GM12878 (cell line): ENCODE data around the gene PDE9A. TPM values are rescaled to one million over a fixed set of nuclear protein-coding genes. Genes with fewer than 3 reads are reported as not detected.

Source experiments
- ATAC-seq: fragments of 200-7000 bp; cut with Tn5 transposase; 3 replicates; pipeline ENCODE4 v1.9.1; 2020; ENCODE audit warnings: mild to moderate bottlenecking, moderate library complexity
- BruUV-seq: library from RNA; stranded (reverse); fragments of 400-500 nt; replicated peaks from 2 replicates; lab custom pipeline; 2021; lab: Mats Ljungman, UMichigan
- CTCF ChIA-PET: fragments of 300-600 bp; sonication (Branson Sonifier 250); formaldehyde crosslinking; extraction: SDS; loops from one replicate; lab custom pipeline; 2021; ENCODE audit warnings: inconsistent platforms; lab: Yijun Ruan, JAX
- POLR2A ChIA-PET: fragments of 350-600 bp; formaldehyde crosslinking; extraction: SDS; loops from one replicate; lab custom pipeline; 2021; ENCODE audit warnings: inconsistent platforms; lab: Charles Lee
- RAD21 ChIA-PET: fragments of 300-600 bp; sonication (Branson Sonifier 250); formaldehyde crosslinking; loops from one replicate; lab custom pipeline; 2023; ENCODE audit warnings: antibody characterized with exemption; ENCODE audit not compliant: unreplicated experiment; lab: Charles Lee
- SMC1A ChIA-PET: fragments of 300-600 bp; sonication (Branson Sonifier 250); formaldehyde crosslinking; loops from one replicate; lab custom pipeline; 2023; ENCODE audit not compliant: unreplicated experiment, uncharacterized antibody; lab: Charles Lee
- DNase-seq: peaks from one replicate; pipeline ENCODE4 v3.0.0-alpha.2; 2011; ENCODE audit warnings: low read depth, low spot score
- FAIRE-seq: peaks from 3 replicates; lab custom pipeline; 2011; peaks lifted over from hg19 to GRCh38; lab: Jason Lieb, UNC
- H2AFZ ChIP-seq: 2 replicates; pipeline ENCODE4 v1.6.0; 2011; ENCODE audit warnings: low read depth, low read length, control low read depth; ENCODE audit not compliant: control insufficient read depth
- H3K27ac ChIP-seq: 2 replicates; pipeline ENCODE4 v1.5.1; 2011; ENCODE audit warnings: control low read depth; ENCODE audit not compliant: control insufficient read depth, insufficient read depth
- H3K27me3 ChIP-seq, 2 experiments: replicated peaks in 1 of 2; 2 replicates each; pipeline versions ENCODE4 v1.6.0 to v1.6.1; 2011; ENCODE audit warnings: low read length in 1 of 2; ENCODE audit not compliant: control insufficient read depth in 2 of 2, insufficient read depth in 2 of 2
- H3K36me3 ChIP-seq, 2 experiments: 2 replicates each; pipeline ENCODE4 v1.5.1; 2011; ENCODE audit warnings: low read length in 1 of 2; ENCODE audit not compliant: control insufficient read depth in 2 of 2, insufficient read depth in 2 of 2
- H3K4me1 ChIP-seq: 2 replicates; pipeline ENCODE4 v1.6.1; 2011; ENCODE audit warnings: mild to moderate bottlenecking, low read length, moderate library complexity, mixed read lengths; ENCODE audit not compliant: control insufficient read depth, insufficient read depth
- H3K4me2 ChIP-seq: 2 replicates; pipeline ENCODE4 v1.6.0; 2011; ENCODE audit warnings: control low read depth; ENCODE audit not compliant: control insufficient read depth, insufficient read depth
- H3K4me3 ChIP-seq: fragments of 200-600 bp; sonication (generic); 2 replicates; pipeline ENCODE4 v1.5.1; 2016
- H3K79me2 ChIP-seq: 2 replicates; pipeline ENCODE4 v1.6.0; 2011; ENCODE audit warnings: low read length; ENCODE audit not compliant: control insufficient read depth, insufficient read depth
- H3K9ac ChIP-seq: 2 replicates; pipeline ENCODE4 v1.8.0; 2011; ENCODE audit warnings: low read length, control low read depth, mixed read lengths; ENCODE audit not compliant: control insufficient read depth, insufficient read depth
- H3K9me3 ChIP-seq: replicated peaks from 3 replicates; pipeline ENCODE4 v1.5.1; 2011; ENCODE audit warnings: mild to moderate bottlenecking, low read length; ENCODE audit not compliant: control insufficient read depth, insufficient read depth
- H4K20me1 ChIP-seq: 2 replicates; pipeline ENCODE4 v1.6.0; 2011; ENCODE audit not compliant: control insufficient read depth, insufficient read depth
- CBX5 ChIP-seq: sonication (generic); IDR thresholded peaks from 2 replicates; pipeline ENCODE4 v1.6.1; 2016; ENCODE audit warnings: low read depth, moderate library complexity, mild to moderate bottlenecking, inconsistent platforms
- CHD1 ChIP-seq: IDR thresholded peaks from 2 replicates; pipeline ENCODE4 v1.6.1; 2012; ENCODE audit warnings: low read depth, low read length, improper control_type of control experiment
- CHD4 ChIP-seq: fragments of 200-600 bp; sonication (generic); IDR thresholded peaks from 2 replicates; pipeline ENCODE4 v1.6.1; 2016; ENCODE audit warnings: mild to moderate bottlenecking
- DPF2 ChIP-seq: fragments of 450-650 bp; IDR thresholded peaks from 2 replicates; pipeline ENCODE4 v1.6.1; 2017; ENCODE audit warnings: mild to moderate bottlenecking
- HDAC6 ChIP-seq: fragments of 200-600 bp; sonication (generic); IDR thresholded peaks from one replicate; pipeline ENCODE4 v1.8.0; 2017; ENCODE audit warnings: antibody characterized with exemption; ENCODE audit not compliant: unreplicated experiment
- IKZF1 ChIP-seq: fragments of 450-650 bp; conservative IDR thresholded peaks from 2 replicates; pipeline ENCODE4 v1.6.1; 2017; ENCODE audit warnings: antibody characterized with exemption, mild to moderate bottlenecking
- IRF4 ChIP-seq: IDR thresholded peaks from 2 replicates; pipeline ENCODE4 v1.6.1; 2011; ENCODE audit warnings: low read depth, low read length
- NFIC ChIP-seq: IDR thresholded peaks from 2 replicates; pipeline ENCODE4 v1.6.1; 2012; ENCODE audit warnings: low read depth, mild to moderate bottlenecking, inconsistent platforms, low read length, moderate library complexity
- SP1 ChIP-seq: IDR thresholded peaks from one replicate; pipeline ENCODE4 v1.6.1; 2011; ENCODE audit warnings: low read depth, low read length
- WGBS: methylation state at CpG from one replicate; pipeline ENCODE4 v1.1.6; 2016; ENCODE audit warnings: low lambda C conversion rate; ENCODE audit not compliant: insufficient replicate concordance, insufficient coverage; ENCODE audit errors: missing lambda C conversion rate; 5-methylcytosine and 5-hydroxymethylcytosine counted together
- in situ Hi-C: fragments of 300-500 bp; cut with MboI; formaldehyde crosslinking; loops from 9 replicates; pipeline ENCODE4 v1.14.3; 2018; ENCODE audit warnings: mixed read lengths
- intact Hi-C: fragments of 100-400 bp; cut with micrococcal nuclease; formaldehyde crosslinking; loops from one replicate; pipeline ENCODE4 v1.14.2; 2022; ENCODE audit not compliant: unreplicated experiment
- polyA plus RNA-seq, 11 experiments: library from polyadenylated mRNA; depleted of rRNA in 4 of 11; unstranded in 6 of 11; stranded (reverse) in 5 of 11; fragments of >200 nt; fragmentation: Nextera tagmentation in 4 of 11; fragmentation: Illumina TruSeq in 1 of 11; extraction: Ambion mirVana in 4 of 11; extraction: Trizol in 1 of 11; gene quantifications; 1 replicate in 1 of 11; 2 replicates in 10 of 11; pipeline versions ENCODE4 v1.2.1 to v1.2.3, GENCODE V29; 2011 to 2016; ENCODE audit warnings: inconsistent platforms in 2 of 11, missing spikeins in 2 of 11, low read depth in 1 of 11
- total RNA-seq, 4 experiments: library from RNA; depleted of rRNA in 3 of 4; stranded (reverse); fragments of >200 nt in 3 of 4; fragmentation: Illumina TruSeq in 1 of 4; extraction: Trizol in 1 of 4; gene quantifications; 2 replicates each; pipeline versions ENCODE4 v1.2.1 to v1.2.3, GENCODE V29; 2013 to 2021
- TF ChIP-seq, protein P1 (sequence below): fragments of 150-350 bp; IDR thresholded peaks from 2 replicates; pipeline ENCODE4 v1.6.1; 2016; ENCODE audit warnings: low read depth, low read length
- TF ChIP-seq, protein P2 (sequence below): fragments of 450-650 bp; IDR thresholded peaks from 2 replicates; pipeline ENCODE4 v1.6.1; 2017; ENCODE audit warnings: mild to moderate bottlenecking, moderate library complexity
- TF ChIP-seq, protein P3 (sequence below): IDR thresholded peaks from 2 replicates; pipeline ENCODE4 v1.6.1; 2011; ENCODE audit warnings: borderline replicate concordance, low read depth, mild to moderate bottlenecking, moderate library complexity, low read length; ENCODE audit not compliant: insufficient read depth, poor library complexity, severe bottlenecking

Gene PDE9A
- total and polyA plus RNA-seq, 10 of the 15 experiments (the other 5 are each of a cell fraction or from before 2014, with no cell fraction given): 0.08 to 0.45 (median 0.20) TPM; not detected in 1

DNA sequence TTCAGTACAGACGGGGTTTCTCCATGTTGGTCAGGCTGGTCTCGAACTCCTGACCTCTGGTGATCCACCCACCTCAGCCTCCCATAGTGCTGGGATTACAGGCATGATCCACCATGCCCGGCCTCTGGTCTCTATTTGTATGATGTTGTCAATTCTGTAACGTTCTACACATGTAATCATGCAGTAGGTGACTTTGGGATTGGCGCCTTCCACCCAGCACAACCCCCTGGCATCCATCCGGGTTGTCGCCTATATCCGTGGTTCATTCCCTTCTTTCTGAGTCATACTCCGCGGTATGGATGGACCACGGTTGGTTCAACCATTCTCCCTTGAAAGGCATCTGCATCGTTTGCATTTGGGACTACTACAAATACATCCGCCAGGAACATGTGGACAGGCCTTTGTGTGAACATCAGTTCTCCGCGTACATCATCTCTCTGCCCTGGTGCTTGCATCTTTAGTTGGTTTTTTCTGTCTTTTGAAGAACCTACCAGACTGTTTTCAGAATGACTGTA is 72.1 kb downstream of the PDE9A start (continued):
- TF ChIP-seq, protein P1, sequence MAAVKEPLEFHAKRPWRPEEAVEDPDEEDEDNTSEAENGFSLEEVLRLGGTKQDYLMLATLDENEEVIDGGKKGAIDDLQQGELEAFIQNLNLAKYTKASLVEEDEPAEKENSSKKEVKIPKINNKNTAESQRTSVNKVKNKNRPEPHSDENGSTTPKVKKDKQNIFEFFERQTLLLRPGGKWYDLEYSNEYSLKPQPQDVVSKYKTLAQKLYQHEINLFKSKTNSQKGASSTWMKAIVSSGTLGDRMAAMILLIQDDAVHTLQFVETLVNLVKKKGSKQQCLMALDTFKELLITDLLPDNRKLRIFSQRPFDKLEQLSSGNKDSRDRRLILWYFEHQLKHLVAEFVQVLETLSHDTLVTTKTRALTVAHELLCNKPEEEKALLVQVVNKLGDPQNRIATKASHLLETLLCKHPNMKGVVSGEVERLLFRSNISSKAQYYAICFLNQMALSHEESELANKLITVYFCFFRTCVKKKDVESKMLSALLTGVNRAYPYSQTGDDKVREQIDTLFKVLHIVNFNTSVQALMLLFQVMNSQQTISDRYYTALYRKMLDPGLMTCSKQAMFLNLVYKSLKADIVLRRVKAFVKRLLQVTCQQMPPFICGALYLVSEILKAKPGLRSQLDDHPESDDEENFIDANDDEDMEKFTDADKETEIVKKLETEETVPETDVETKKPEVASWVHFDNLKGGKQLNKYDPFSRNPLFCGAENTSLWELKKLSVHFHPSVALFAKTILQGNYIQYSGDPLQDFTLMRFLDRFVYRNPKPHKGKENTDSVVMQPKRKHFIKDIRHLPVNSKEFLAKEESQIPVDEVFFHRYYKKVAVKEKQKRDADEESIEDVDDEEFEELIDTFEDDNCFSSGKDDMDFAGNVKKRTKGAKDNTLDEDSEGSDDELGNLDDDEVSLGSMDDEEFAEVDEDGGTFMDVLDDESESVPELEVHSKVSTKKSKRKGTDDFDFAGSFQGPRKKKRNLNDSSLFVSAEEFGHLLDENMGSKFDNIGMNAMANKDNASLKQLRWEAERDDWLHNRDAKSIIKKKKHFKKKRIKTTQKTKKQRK: no peak
- TF ChIP-seq, all 136 proteins: peak for 0

DNA sequence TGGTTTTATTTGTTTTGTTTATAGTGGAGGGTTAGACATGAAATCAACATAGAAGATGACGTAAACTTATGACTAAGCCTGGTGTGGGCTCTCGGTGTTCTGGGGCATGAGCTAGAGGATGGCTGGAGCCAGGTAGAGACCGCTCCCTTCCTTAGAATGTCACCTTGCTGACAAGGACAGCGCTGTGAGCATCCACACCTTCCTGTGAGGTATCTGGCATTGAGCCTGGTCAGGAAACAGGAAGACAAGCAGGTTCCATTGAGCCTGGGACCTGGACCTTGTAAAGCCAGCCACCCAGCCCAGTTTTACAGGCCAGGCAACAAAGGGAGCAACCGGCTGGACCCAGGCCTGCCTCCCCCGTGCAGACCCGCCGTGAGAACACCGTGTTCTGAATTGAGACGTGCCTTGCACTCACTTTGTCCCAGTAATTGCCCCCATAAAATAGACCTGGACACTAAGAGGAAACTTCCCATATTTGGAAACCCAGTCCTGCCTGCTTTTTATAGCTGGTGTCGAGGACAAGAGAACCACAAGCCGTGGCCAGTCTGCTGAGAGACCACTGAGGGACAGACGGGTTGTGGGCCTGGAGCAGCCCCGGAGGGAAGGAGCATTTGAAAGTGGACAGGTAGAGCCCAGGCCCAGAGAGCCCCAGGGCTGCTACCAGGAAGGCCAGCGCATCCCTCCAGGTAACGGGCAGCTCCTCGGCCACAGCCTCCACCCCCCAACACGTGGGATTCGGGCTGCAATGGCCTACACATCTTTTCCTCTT is 78.0 kb downstream of the PDE9A start:
- CTCF ChIA-PET: no interaction called here
- intact Hi-C loops: no loop called here
- H3K9ac ChIP-seq: no peak overlapping the region
- TF ChIP-seq IKZF1: no peak
- TF ChIP-seq, protein P2, sequence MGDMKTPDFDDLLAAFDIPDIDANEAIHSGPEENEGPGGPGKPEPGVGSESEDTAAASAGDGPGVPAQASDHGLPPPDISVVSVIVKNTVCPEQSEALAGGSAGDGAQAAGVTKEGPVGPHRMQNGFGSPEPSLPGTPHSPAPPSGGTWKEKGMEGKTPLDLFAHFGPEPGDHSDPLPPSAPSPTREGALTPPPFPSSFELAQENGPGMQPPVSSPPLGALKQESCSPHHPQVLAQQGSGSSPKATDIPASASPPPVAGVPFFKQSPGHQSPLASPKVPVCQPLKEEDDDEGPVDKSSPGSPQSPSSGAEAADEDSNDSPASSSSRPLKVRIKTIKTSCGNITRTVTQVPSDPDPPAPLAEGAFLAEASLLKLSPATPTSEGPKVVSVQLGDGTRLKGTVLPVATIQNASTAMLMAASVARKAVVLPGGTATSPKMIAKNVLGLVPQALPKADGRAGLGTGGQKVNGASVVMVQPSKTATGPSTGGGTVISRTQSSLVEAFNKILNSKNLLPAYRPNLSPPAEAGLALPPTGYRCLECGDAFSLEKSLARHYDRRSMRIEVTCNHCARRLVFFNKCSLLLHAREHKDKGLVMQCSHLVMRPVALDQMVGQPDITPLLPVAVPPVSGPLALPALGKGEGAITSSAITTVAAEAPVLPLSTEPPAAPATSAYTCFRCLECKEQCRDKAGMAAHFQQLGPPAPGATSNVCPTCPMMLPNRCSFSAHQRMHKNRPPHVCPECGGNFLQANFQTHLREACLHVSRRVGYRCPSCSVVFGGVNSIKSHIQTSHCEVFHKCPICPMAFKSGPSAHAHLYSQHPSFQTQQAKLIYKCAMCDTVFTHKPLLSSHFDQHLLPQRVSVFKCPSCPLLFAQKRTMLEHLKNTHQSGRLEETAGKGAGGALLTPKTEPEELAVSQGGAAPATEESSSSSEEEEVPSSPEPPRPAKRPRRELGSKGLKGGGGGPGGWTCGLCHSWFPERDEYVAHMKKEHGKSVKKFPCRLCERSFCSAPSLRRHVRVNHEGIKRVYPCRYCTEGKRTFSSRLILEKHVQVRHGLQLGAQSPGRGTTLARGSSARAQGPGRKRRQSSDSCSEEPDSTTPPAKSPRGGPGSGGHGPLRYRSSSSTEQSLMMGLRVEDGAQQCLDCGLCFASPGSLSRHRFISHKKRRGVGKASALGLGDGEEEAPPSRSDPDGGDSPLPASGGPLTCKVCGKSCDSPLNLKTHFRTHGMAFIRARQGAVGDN: no peak
- TF ChIP-seq CBX5: no peak
- TF ChIP-seq CHD4: no peak
- TF ChIP-seq IRF4: no peak
- TF ChIP-seq CHD1: no peak
- TF ChIP-seq HDAC6: no peak
- TF ChIP-seq DPF2: no peak
- TF ChIP-seq, protein P3, sequence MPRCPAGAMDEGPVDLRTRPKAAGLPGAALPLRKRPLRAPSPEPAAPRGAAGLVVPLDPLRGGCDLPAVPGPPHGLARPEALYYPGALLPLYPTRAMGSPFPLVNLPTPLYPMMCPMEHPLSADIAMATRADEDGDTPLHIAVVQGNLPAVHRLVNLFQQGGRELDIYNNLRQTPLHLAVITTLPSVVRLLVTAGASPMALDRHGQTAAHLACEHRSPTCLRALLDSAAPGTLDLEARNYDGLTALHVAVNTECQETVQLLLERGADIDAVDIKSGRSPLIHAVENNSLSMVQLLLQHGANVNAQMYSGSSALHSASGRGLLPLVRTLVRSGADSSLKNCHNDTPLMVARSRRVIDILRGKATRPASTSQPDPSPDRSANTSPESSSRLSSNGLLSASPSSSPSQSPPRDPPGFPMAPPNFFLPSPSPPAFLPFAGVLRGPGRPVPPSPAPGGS: no peak
- TF ChIP-seq NFIC: no peak
- no peak for TF ChIP-seq SP1

More for the DNA sequence above, 78.0 kb downstream of the PDE9A start:
- no peak for ATAC-seq
- in situ Hi-C loops: no loop called here
- Histone ChIP-seq H3K4me1 (peaks cover 6% of the 10 kb centered on the region; the same call in 1 of the 2 replicates), H3K9me3 (no peaks in the 10 kb centered on the region), H4K20me1 (no peaks in the 10 kb centered on the region), H3K36me3 (no peaks in the 10 kb centered on the region), H3K4me2 (no peak overlapping the region), H3K79me2 (no peaks in the 10 kb centered on the region), H3K27me3 (peaks cover 0 to 1% of the 10 kb centered on the region in 2 experiments; a peak in 1 of 4 replicates), H3K27ac (no peak overlapping the region), H3K4me3 (no peak overlapping the region), H2AFZ (no peak overlapping the region)
- DNase-seq: no peak
- ChIA-PET SMC1A (no interaction called here), RAD21 (no interaction called here), POLR2A (no interaction called here)
- no peak for FAIRE-seq
- BruUV-seq: no TSS peak
- WGBS: 45% methylated on average over 19 of the region's 19 CpGs
